Peyer's patch (tissue), 4 donors: ENCODE measurements around the gene TRIM2. TPM values are rescaled to one million over a fixed set of nuclear protein-coding genes. Genes with fewer than 3 reads are reported as not detected.

Source experiments
- DNase-seq, 3 donors: peaks; one replicate each; pipeline ENCODE4 v3.0.0-alpha.2; 2017 to 2019
- H3K27ac ChIP-seq, 4 donors: fragments of 200-600 bp; sonication (generic); one replicate each; pipeline ENCODE4 v1.5.1; 2016 to 2019
- H3K27me3 ChIP-seq, 2 donors: fragments of 200-600 bp; sonication (generic); one replicate each; pipeline ENCODE4 v1.5.1; 2019
- H3K36me3 ChIP-seq, 3 donors: fragments of 200-600 bp; sonication (generic); one replicate each; pipeline ENCODE4 v1.5.1; 2016 to 2019
- H3K4me1 ChIP-seq, 4 donors: fragments of 200-600 bp; sonication (generic); one replicate each; pipeline ENCODE4 v1.5.1; 2016 to 2019
- H3K4me3 ChIP-seq, 4 donors: fragments of 200-600 bp; sonication (generic); 1 replicate in 3 of 4; 2 replicates in 1 of 4; pipeline ENCODE4 v1.5.1; 2016 to 2019; ENCODE audit warnings: mild to moderate bottlenecking in 1 of 4
- H3K9me3 ChIP-seq, 4 donors: fragments of 200-600 bp; sonication (generic); one replicate each; pipeline ENCODE4 v1.5.1; 2016 to 2019; ENCODE audit warnings: mild to moderate bottlenecking in 1 of 4
- POLR2A ChIP-seq, 2 donors: fragments of 450-650 bp; IDR thresholded peaks; one replicate each; pipeline ENCODE4 v1.5.1; 2017; ENCODE audit warnings: antibody characterized with exemption in 2 of 2, mild to moderate bottlenecking in 2 of 2, moderate library complexity in 2 of 2
- total RNA-seq, 4 donors: library from RNA; depleted of rRNA; stranded (reverse); fragments of >200 nt; gene quantifications; one replicate each; pipeline ENCODE4 v1.1.0, GENCODE V29; 2016
- TF ChIP-seq, protein P1 (sequence below), 6 experiments: fragments of 450-650 bp in 4 of 6; fragments of 200-600 bp in 2 of 6; sonication (generic) in 1 of 6; IDR thresholded peaks; one replicate each; pipeline ENCODE4 v1.5.1; 2017 to 2019; ENCODE audit warnings: antibody characterized with exemption in 6 of 6, mild to moderate bottlenecking in 3 of 6, moderate library complexity in 1 of 6

TRIM2 gene
- total RNA-seq, 4 donors from 2014 or later, result 58.6 to 158 (median 144) TPM

- H3K9me3 ChIP-seq, result peaks cover 0 to 3% (median 0%) of the 10 kb centered on the region in 4 donors
- no peak for DNase-seq
- no peak overlapping the region for H3K4me3 ChIP-seq
- H3K4me1 ChIP-seq, result no peaks in the 10 kb centered on the region
- H3K36me3 ChIP-seq, result no peaks in the 10 kb centered on the region
- no peak for TF ChIP-seq POLR2A (IDR thresholded peaks at IDR 0.05)
- TF ChIP-seq, protein P1, sequence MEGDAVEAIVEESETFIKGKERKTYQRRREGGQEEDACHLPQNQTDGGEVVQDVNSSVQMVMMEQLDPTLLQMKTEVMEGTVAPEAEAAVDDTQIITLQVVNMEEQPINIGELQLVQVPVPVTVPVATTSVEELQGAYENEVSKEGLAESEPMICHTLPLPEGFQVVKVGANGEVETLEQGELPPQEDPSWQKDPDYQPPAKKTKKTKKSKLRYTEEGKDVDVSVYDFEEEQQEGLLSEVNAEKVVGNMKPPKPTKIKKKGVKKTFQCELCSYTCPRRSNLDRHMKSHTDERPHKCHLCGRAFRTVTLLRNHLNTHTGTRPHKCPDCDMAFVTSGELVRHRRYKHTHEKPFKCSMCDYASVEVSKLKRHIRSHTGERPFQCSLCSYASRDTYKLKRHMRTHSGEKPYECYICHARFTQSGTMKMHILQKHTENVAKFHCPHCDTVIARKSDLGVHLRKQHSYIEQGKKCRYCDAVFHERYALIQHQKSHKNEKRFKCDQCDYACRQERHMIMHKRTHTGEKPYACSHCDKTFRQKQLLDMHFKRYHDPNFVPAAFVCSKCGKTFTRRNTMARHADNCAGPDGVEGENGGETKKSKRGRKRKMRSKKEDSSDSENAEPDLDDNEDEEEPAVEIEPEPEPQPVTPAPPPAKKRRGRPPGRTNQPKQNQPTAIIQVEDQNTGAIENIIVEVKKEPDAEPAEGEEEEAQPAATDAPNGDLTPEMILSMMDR (IDR thresholded peaks at IDR 0.05), result no peak
- H3K27me3 ChIP-seq, result no peaks in the 10 kb centered on the region
- no peak overlapping the region for H3K27ac ChIP-seq
Observed at GRCh38 chr4:153169776-153170175, 34.5 kb upstream of the TRIM2 start.

DNA sequence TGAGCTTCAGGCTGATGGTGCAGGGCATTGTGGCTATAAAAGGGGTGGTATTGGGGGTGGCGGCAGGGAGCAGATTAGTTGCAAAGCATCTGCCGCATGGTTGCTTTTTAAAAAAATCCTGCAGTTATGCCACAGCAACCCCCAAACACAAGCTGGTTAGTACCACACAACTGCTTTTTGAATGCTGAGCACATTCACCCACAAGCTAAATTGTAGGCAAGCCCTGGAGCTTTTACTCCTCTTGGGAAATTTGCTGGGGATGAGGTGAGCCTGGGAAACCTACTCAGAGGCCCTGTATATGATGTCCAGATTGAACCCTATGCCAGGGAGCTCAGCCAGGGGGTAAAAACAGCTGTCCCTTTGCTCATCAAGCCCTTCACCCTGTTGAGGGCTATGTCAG lies 33.8 kb upstream of the TRIM2 start:
- DNase-seq, result no peak
- H3K27ac ChIP-seq, result no peak overlapping the region
- no peak overlapping the region for H3K4me3 ChIP-seq
- H3K27me3 ChIP-seq, result no peaks in the 10 kb centered on the region
- TF ChIP-seq POLR2A (IDR thresholded peaks at IDR 0.05), result no peak
- TF ChIP-seq, protein P1 (IDR thresholded peaks at IDR 0.05), result no peak
- H3K9me3 ChIP-seq, result no peaks in the 10 kb centered on the region
- no peaks in the 10 kb centered on the region for H3K4me1 ChIP-seq
- H3K36me3 ChIP-seq, result no peaks in the 10 kb centered on the region

GRCh38 chr4:153174821-153175567 lies 29.2 kb upstream of the TRIM2 start:
- no peak for TF ChIP-seq POLR2A (IDR thresholded peaks at IDR 0.05)
- TF ChIP-seq, protein P1 (IDR thresholded peaks at IDR 0.05), result no peak
- H3K27me3 ChIP-seq, result no peaks in the 10 kb centered on the region
- no peak overlapping the region for H3K4me3 ChIP-seq

DNA sequence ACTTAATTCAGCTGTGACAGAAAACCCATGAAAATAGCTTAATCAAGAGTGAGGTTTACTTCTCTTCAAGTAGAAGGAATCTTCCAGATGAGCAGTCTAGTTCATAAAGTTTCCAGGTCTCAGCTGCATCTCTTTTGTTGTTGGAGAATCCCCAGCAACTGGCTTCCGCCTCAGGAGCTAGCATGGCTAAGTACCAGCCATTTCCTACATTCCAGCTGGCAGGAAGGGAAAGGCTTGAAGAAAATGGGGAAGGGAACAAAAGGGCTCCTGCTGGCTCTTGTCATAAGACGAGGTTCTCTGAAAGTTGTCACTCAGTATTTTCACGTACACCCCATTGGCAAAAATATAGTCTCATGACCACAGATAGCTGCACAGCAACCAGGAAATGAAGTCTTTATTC lies 27.3 kb upstream of the TRIM2 start:
- H3K36me3 ChIP-seq, result no peaks in the 10 kb centered on the region
- no peak overlapping the region for H3K27ac ChIP-seq
- H3K27me3 ChIP-seq, result no peaks in the 10 kb centered on the region
- H3K4me3 ChIP-seq, result no peak overlapping the region
- no peak for DNase-seq
- no peaks in the 10 kb centered on the region for H3K4me1 ChIP-seq
- no peak for TF ChIP-seq POLR2A (IDR thresholded peaks at IDR 0.05)
- TF ChIP-seq, protein P1 (IDR thresholded peaks at IDR 0.05), result no peak
- no peaks in the 10 kb centered on the region for H3K9me3 ChIP-seq

More at GRCh38 chr4:153174821-153175567, 29.2 kb upstream of the TRIM2 start:
- no peaks in the 10 kb centered on the region for H3K36me3 ChIP-seq
- H3K4me1 ChIP-seq, result no peaks in the 10 kb centered on the region
- no peak overlapping the region for H3K27ac ChIP-seq
- DNase-seq, result no peak
- no peaks in the 10 kb centered on the region for H3K9me3 ChIP-seq

DNA sequence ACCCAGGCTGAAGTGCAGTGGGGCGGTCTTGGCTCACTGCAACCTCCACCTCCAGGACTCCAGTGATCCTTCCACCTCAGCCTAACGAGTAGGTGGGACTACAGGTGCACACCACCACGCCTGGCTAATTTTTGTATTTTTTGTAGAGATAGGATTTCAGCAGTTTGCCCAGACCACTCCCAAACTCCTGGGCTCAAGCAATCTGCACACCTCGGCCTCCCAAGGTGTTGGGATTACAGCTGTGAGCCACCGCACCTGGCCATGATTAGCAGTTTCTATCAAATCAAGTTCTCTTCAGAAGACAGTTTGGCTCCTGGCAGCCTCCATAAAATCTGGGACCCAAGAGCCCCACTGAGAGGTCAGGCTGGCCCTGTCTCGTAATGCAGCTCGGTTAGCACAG lies 26.4 kb upstream of the TRIM2 start:
- Histone ChIP-seq H3K9me3 (no peaks in the 10 kb centered on the region), H3K4me3 (no peak overlapping the region), H3K4me1 (no peaks in the 10 kb centered on the region), H3K27ac (no peak overlapping the region), H3K27me3 (no peaks in the 10 kb centered on the region), H3K36me3 (no peaks in the 10 kb centered on the region)
- TF ChIP-seq, protein P1 (IDR thresholded peaks at IDR 0.05), result no peak
- TF ChIP-seq POLR2A (IDR thresholded peaks at IDR 0.05), result no peak
- no peak for DNase-seq
